Measurements from ENCODE around the gene EEF2K. TPM values are rescaled to one million over a fixed set of nuclear protein-coding genes. Genes with fewer than 3 reads are reported as not detected.
A peak's percentile ranks its signal among the peaks of the same experiment; 100 is the strongest.

The EEF2K gene
- total and polyA plus RNA-seq, 2 experiments from 2014 or later, result 16.1 to 26.1 TPM

DNA sequence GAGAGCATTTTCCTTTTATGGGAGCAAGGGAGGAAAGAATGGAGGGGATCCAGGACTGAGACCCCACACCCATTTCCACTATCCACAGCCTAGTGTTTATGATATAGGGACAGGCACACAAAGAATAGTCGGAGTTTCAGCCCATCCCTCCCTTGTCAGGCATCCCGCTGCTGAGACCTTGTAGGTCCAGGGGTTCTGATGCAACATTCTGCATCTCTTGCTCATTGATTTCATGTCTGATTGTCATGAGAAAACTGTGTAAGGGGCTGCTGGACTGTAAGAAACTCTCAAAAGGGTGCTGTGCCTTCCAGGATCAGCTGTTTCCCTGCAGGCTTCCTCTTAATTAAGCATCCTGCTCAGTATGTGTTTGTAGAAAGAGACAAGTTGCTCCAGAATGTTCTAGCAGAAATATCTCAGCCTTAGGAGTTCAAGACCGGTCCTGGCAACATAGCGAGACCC is 85.8 kb downstream of the EEF2K start:
- peak in 1 of 2 donors; percentile 69 for DNase-seq (ENCODE audit: low read depth in 1 of 2, low spot score in 1 of 2)
- Histone ChIP-seq H3K36me3 (no peaks in the 10 kb centered on the region), H3K27ac (no peak overlapping the region), H3K27me3 (no peaks in the 10 kb centered on the region), H3K4me3 (no peak overlapping the region), H3K9me3 (ENCODE audit: low read depth) (no peaks in the 10 kb centered on the region), H3K4me1 (ENCODE audit: low read depth) (no peaks in the 10 kb centered on the region)
- TF ChIP-seq, protein P1, sequence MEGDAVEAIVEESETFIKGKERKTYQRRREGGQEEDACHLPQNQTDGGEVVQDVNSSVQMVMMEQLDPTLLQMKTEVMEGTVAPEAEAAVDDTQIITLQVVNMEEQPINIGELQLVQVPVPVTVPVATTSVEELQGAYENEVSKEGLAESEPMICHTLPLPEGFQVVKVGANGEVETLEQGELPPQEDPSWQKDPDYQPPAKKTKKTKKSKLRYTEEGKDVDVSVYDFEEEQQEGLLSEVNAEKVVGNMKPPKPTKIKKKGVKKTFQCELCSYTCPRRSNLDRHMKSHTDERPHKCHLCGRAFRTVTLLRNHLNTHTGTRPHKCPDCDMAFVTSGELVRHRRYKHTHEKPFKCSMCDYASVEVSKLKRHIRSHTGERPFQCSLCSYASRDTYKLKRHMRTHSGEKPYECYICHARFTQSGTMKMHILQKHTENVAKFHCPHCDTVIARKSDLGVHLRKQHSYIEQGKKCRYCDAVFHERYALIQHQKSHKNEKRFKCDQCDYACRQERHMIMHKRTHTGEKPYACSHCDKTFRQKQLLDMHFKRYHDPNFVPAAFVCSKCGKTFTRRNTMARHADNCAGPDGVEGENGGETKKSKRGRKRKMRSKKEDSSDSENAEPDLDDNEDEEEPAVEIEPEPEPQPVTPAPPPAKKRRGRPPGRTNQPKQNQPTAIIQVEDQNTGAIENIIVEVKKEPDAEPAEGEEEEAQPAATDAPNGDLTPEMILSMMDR (IDR thresholded peaks at IDR 0.05; ENCODE audit: low read depth, low read length), result no peak

DNA sequence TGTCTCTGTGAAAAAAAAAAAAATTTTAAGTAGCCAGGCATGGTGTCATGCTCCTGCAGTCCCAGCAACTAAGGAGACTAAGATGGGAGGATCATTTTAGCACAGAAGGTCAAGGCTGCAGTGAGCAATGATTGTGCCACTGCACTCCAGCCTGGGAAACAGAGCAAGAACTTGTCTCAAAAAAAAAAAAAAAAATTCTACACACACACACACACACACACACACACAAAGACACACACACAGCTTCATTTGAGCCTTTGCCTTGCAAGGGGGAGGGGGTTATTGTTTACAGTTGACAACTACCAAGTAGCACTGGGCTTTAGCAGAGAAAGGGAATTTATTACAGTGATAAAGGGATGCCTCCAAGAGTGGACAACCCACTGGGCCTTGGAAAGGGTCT is 86.2 kb downstream of the EEF2K start:
- DNase-seq (ENCODE audit: low read depth in 1 of 2, low spot score in 1 of 2), result peak in 1 of 2 donors; percentile 6
- H3K27me3 ChIP-seq, result no peaks in the 10 kb centered on the region
- TF ChIP-seq, protein P1 (IDR thresholded peaks at IDR 0.05; ENCODE audit: low read depth, low read length), result no peak
- no peak overlapping the region for H3K27ac ChIP-seq
- H3K36me3 ChIP-seq, result no peaks in the 10 kb centered on the region
- H3K4me1 ChIP-seq (ENCODE audit: low read depth), result no peaks in the 10 kb centered on the region
- no peak overlapping the region for H3K4me3 ChIP-seq
- H3K9me3 ChIP-seq (ENCODE audit: low read depth), result no peaks in the 10 kb centered on the region

DNA sequence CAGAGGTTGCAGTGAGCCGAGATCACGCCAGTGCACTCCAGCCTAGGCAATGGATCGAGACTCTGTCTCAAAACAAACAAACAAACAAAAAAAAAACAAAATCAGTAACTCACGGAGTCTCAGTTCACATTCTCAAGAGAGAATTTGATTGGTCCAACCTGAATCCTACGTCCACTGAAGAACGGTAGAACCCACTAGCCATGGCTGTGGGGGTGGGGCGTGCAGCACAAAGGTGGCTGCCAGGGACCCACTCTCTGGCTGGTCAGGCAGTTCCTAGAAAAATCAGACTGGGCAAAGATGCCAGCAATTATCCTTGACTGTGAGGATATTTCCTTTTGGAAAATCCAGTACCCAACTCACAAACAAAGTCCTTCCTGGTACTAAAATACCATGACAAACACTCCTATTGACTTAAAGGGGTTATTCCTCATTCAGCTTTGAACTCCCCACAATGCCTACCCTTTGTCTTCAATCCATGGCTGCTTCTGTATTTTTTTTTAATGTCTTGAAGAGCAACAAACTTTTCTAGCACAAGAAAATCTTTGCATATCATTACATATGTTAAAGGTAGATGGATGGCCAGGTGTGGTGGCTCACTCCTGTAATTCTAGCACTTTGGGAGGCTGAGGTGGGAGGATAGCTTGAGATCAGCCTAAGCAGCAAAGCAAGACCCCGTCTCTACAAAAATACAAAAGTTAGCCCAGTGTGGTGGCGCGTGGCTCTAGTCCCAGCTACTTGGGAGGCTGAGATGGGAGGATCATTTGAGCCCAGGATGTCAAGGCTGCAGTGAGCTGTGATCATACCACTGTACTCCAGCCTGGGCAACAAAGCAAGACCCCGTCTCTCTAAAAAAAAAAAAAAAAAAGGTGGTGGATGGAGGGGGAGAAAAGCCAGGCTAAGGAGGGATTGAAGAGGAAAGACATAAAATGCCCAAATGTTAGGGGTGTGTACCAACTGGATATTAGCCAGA is 87.3 kb downstream of the EEF2K start:
- Histone ChIP-seq H3K27ac (no peak overlapping the region), H3K4me3 (no peak overlapping the region), H3K4me1 (ENCODE audit: low read depth) (no peaks in the 10 kb centered on the region), H3K27me3 (no peaks in the 10 kb centered on the region), H3K9me3 (ENCODE audit: low read depth) (no peaks in the 10 kb centered on the region), H3K36me3 (no peaks in the 10 kb centered on the region)
- no peak for DNase-seq (ENCODE audit: low read depth in 1 of 2, low spot score in 1 of 2)
- TF ChIP-seq, protein P1 (IDR thresholded peaks at IDR 0.05; ENCODE audit: low read depth, low read length), result no peak

DNA sequence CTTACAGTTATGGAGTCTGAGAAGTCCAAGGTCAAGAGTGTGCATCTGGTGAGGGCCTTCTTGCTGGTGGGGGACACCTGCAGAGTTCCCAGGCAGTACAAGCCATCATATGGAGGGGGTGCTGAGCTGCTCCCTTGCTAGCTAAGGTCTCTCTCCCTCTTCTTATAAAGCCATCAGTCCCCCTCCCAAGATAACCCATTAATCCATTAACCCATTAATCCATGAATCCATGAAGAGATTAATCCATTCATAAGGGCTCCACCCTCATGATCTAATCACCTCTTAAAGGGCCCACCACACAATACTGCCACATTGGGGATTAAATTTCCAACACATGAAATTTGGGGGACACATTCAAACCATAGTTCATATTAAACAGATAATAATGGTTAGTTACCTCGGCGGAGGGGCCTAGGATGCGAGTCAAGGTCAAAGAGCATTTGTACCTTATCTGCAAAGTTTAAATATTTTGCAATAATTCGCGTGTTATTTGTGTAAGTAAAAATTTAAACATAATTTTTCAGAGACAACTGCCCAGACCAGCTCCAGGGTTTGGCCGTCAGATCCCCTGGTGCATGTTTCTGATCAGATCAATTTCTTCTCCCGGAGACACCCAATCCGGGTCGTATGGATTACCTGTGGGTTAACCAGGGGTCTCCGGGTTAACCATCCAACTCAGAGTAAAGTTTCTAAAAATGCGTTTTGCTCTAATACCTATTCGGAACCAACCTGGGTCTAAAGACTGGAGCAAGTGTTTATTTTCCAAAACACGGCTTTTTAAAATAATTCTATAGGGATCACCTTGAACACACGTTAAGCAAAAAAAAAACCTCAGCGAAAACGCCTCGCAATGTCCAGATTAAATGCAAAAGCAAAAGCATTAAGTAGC is 90.4 kb downstream of the EEF2K start:
- Histone ChIP-seq H3K36me3 (no peaks in the 10 kb centered on the region), H3K27me3 (no peaks in the 10 kb centered on the region), H3K27ac (peak overlapping the region; percentile 7), H3K9me3 (ENCODE audit: low read depth) (no peaks in the 10 kb centered on the region), H3K4me3 (peak overlapping the region; percentile 86), H3K4me1 (ENCODE audit: low read depth) (peaks cover 2% of the 10 kb centered on the region)
- TF ChIP-seq, protein P1 (IDR thresholded peaks at IDR 0.05; ENCODE audit: low read depth, low read length), result no peak
- no peak for DNase-seq (ENCODE audit: low read depth in 1 of 2, low spot score in 1 of 2)

DNA sequence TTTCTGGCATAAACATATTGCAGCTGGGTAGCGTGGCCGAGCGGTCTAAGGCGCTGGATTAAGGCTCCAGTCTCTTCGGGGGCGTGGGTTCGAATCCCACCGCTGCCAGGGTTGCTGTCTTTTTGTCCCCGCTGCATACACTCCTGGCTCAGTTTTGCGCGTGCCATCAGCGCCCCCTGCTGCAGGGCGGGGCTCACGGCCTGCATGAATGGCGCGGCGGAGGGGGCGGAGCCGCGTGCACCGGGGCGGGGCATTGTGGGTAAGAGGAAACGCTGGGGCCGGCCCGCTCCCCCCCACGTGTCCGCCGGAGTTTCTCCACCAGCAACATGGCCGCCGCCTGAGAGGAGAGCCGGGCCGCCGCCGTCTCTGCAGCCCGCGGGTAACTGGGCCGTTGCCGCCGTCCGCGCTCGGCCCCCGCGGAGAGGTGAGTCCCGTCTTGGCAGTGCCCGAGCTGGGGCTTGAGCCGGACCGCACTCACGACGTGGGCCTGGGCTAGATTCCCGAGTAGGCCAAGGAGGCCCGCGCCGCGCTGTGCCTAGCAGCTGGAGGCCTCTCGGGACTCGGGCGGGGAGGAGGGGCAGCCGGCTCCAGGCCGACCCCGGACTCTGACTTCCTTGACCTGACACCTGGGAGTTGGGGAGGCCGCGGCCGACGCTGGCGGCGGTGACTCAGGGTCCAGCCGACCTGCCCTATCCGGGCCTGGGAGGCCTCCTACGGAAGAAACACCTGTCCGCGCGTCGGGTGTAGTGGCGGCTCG is 91.2 kb downstream of the EEF2K start, which contains the start of gene POLR3E:
Gene POLR3E, plus strand, starts transcription at position 296 of the 757 bp plus-strand sequence. CDS start 5,560 bp downstream, outside the sequence.
- TF ChIP-seq, protein P1 (IDR thresholded peaks at IDR 0.05; ENCODE audit: low read depth, low read length), result peak; percentile 82
- H3K4me3 ChIP-seq, result peak within 1 kb of the TSS; percentile 86
- H3K27me3 ChIP-seq, result no peaks in the 10 kb centered on the region
- DNase-seq (ENCODE audit: low read depth in 1 of 2, low spot score in 1 of 2), result peak; percentile 97 to 99
- H3K4me1 ChIP-seq (ENCODE audit: low read depth), result peaks cover 2% of the 10 kb centered on the region
- peak within 1 kb of the TSS; percentile 96 for H3K27ac ChIP-seq
- H3K9me3 ChIP-seq (ENCODE audit: low read depth), result no peaks in the 10 kb centered on the region
- no peaks in the 10 kb centered on the region for H3K36me3 ChIP-seq

Measured in cardiac muscle cell (in vitro differentiated cells and primary cell).